Coronary artery (tissue), 2 donors: Measurements from ENCODE around the gene ZNF335.
"Not testable (repeated sequence)": the region's sequence is repeated elsewhere in the genome, so short reads cannot be mapped to it uniquely, and the experiment has no call there.

Experiments used
- DNase-seq: peaks from one replicate; pipeline ENCODE4 v3.0.0-alpha.2; 2017; ENCODE audit warnings: low spot score
- H3K27ac ChIP-seq, 2 donors: fragments of 200-600 bp; sonication (generic); one replicate each; pipeline ENCODE4 v1.5.1; 2016 to 2019
- H3K4me3 ChIP-seq: fragments of 200-600 bp; sonication (generic); 2 replicates; pipeline ENCODE4 v1.5.1; 2016; ENCODE audit warnings: mild to moderate bottlenecking, moderate library complexity
- TF ChIP-seq, protein P1 (sequence below): fragments of 200-600 bp; sonication (generic); IDR thresholded peaks from one replicate; pipeline ENCODE4 v1.5.1; 2019; ENCODE audit warnings: antibody characterized with exemption

ZNF335 gene

DNA sequence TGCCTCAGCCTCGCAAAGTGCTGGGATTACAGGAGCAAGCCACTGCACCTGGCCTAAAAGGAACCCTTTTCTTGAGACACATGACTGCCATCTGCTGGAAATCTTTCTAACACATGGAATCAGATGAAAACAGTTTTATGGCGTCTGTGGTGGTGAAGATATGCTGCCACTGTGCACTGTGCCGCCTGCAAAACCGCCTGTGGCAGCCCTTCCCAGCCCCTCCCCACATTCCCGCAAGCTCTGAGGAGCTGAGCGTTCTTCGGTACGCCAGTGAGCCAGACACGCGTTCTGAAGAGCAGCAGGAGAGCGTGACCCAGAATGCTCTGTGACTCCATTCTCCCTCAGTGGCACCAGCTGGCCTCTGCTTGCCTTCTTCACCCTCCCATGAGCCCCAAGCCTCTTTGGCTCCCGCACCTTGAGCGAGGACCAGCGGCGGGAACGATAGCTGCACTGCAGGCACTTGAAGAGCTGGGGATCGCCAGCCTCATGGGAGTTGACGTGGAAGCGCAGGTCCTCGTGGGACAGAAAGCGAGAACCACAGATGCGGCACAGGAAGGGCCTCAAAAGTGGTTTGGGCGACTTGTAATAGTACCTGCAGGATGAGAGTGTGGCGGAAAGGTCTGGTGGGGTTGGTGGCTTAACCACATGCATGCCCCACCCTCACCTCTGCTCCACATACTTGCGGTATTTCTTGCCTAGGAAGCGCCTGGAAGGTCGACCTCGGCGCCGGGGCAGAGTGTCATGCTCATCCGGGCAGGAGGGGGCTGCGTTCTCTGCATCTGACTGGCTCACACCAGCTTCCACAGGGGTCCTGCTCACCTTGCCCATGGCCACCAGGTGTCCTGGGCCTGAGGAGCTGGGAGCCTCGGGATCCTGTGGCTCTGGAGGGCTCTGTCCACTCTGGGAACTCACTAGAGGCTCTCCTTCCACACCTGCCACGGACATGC lies 8.7 kb downstream of the ZNF335 start:
- TF ChIP-seq, protein P1, sequence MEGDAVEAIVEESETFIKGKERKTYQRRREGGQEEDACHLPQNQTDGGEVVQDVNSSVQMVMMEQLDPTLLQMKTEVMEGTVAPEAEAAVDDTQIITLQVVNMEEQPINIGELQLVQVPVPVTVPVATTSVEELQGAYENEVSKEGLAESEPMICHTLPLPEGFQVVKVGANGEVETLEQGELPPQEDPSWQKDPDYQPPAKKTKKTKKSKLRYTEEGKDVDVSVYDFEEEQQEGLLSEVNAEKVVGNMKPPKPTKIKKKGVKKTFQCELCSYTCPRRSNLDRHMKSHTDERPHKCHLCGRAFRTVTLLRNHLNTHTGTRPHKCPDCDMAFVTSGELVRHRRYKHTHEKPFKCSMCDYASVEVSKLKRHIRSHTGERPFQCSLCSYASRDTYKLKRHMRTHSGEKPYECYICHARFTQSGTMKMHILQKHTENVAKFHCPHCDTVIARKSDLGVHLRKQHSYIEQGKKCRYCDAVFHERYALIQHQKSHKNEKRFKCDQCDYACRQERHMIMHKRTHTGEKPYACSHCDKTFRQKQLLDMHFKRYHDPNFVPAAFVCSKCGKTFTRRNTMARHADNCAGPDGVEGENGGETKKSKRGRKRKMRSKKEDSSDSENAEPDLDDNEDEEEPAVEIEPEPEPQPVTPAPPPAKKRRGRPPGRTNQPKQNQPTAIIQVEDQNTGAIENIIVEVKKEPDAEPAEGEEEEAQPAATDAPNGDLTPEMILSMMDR: no peak
- H3K4me3 ChIP-seq: no peak overlapping the region
- DNase-seq: no peak
- no peak overlapping the region for H3K27ac ChIP-seq

DNA sequence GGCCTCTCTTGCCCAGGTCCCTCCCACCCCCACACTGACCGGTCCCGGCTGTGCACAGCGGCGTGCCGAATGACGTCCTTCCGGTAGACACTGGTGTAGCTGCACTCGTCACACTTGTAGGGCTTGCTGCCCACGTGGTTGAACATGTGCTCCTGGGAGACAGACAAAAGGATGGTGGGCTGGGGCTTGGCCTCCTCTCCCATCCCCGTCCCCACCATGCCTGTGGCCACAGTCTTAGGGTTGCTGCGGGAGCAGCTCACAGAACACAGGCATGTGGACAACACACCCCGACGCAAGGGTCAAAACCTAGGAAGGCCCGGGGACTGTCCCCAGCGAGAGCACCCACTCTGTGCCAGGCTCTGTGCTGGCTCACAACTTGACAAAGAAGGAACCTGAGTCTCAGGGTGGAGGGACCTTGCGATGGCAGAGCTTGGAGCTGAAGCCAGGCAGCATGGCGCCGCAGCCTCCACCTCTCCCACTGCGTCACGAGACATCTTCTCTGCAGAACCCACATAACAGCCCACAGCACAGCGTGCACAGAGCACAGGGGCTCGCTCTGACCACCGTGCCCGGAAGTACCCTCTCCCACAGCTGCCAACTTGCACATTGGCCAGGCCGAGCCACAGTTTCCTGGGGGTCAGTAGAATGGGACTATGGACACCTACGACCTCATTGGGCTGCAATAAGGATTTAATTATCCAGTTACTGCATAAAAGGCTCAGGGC lies 9.8 kb downstream of the ZNF335 start:
- no peak for DNase-seq
- no peak overlapping the region for H3K4me3 ChIP-seq
- H3K27ac ChIP-seq: no peak overlapping the region
- TF ChIP-seq, protein P1: no peak

DNA sequence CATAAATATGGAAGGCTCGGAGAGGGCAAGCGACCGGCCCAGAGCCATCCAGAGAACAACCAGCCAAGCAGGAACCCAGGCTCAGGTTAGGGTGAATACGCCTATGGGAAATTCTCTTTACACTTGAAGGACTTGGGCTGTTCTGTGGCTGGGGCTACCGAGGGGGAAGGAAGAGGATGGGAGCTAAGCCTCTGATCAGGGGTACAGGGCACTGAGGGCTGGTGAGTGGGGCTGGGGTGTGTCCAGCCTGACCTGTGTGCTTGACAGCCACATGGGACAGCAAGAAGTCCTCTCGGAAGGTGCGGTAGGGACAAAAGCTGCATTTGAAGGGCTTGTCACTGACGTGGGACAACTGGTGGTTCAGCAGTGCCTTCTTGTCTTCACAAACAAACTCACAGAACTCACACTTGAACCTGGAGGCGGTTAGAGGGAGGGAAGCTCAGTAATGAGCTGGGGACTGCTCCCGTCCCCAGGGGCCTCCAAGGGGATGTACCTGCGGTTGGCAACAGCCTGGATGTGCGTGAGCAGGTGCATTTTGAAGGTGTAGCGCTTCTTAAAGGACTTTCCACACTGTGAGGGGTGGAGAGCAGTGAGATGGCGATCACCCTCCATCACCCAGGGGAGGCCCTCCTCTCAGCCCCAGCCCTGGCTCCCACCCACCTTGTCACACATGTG lies 11.9 kb downstream of the ZNF335 start:
- no peak for DNase-seq
- TF ChIP-seq, protein P1: no peak
- H3K4me3 ChIP-seq: no peak overlapping the region
- no peak overlapping the region for H3K27ac ChIP-seq

DNA sequence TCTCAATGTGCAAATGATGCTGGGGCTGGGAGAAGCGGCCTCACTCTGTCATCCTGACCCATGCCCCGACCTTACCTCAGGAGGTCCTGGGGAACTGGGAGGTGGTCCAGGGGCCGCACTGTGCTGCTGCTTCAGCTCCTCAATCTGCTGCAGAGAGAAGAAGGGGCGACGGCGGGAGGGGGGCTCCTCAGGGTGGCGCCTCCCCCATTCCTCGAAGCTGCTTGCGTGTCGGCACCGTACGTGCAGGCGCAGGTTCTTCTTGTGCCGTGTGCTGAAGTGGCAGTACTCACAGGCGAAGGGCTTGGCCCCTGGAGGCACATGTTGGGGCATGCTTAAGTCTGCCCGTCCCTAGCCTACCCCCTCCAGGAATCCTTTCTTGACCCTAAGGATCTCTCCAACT lies 12.9 kb downstream of the ZNF335 start:
- H3K4me3 ChIP-seq: no peak overlapping the region
- DNase-seq: no peak
- no peak overlapping the region for H3K27ac ChIP-seq
- TF ChIP-seq, protein P1: no peak

DNA sequence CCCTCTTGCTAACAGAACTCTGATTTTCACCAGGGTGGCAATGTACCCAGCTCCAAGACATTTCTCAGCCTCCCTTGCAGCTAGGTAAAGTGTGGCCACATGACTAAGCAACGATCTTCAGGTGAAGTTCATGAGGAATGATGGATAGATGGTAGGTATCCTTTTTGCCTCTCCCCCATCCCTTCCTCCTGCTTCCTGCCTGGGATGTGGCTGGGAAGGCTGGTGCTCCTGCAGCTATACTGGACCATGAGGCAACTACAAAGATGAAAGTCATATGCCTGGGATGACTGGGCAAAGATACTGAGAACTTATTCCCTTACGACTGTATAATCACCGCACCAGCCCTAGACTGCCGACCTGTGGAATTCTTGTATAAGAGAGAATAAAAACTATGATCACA lies 13.4 kb downstream of the ZNF335 start:
- TF ChIP-seq, protein P1: no peak
- no peak for DNase-seq
- H3K4me3 ChIP-seq: no peak overlapping the region
- no peak overlapping the region for H3K27ac ChIP-seq

DNA sequence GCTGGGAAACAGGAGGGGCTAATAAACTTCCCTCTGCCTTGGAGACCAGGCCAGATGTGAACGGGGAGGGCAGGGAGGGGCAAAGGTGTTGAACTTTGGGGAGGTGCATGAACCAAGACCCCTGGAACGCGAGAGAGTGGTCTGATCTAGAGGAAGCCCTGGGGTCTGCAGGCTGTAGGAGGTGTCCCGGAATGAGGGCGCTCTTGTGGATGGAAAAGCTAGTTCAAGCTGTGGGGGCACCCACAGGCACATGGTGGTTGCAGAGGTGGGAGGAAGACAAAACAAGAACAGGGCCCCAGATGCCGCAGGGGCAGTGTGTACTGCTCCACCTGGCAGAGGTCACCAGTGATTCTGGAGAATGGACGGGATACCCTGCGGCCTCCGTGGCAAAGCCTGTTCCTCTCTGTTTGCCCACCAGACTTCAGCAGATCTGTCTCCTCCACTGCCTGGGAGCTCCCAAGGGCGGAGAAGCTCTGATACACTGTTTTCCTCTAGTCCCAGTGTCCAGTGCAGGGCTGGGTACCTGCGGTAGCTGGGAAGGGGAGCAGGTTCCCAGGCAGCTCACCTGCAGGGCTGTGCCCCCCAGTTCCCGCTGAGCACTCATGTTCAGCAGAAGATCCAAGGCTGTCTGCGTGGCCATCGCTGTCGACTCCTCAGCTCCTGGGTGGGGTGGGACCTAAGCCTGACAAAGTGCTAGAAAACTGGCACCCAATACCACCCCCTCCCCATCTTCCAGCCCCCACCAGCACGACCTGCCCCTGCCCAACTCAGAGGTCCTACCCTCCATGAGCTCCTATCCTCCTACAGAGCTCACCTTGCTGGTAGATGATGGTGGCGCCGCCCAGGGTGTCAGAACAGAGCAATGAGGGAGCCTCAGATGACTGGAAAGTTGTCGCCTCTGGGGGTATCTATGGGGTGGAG lies 14.7 kb downstream of the ZNF335 start:
- Histone ChIP-seq H3K4me3 (no peak overlapping the region), H3K27ac (no peak overlapping the region)
- TF ChIP-seq, protein P1: no peak
- DNase-seq: no peak

DNA sequence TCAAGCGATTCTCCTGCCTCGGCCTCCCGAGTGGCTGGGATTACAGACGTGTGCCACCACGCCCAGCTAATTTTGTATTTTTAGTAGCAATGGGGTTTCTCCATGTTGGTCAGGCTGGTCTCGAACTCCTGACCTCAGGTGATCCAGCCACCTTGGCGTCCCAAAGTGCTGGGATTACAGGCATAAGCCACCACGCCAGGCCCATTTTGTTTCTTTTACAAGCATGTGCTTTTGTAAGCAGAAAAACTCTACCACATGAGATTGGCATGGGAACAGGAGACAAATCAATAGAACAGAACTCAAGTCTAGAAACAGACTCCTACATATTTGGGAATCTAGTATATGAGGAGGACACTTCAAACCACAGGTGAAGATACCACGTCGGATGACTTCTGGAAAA lies 15.7 kb downstream of the ZNF335 start:
- DNase-seq, H3K4me3 ChIP-seq, H3K27ac ChIP-seq: not testable (repeated sequence)
